Measurements from ENCODE around the gene RUSF1.
"Not testable (repeated sequence)": the region's sequence is repeated elsewhere in the genome, so short reads cannot be mapped to it uniquely, and the experiment has no call there.

The RUSF1 gene

DNA sequence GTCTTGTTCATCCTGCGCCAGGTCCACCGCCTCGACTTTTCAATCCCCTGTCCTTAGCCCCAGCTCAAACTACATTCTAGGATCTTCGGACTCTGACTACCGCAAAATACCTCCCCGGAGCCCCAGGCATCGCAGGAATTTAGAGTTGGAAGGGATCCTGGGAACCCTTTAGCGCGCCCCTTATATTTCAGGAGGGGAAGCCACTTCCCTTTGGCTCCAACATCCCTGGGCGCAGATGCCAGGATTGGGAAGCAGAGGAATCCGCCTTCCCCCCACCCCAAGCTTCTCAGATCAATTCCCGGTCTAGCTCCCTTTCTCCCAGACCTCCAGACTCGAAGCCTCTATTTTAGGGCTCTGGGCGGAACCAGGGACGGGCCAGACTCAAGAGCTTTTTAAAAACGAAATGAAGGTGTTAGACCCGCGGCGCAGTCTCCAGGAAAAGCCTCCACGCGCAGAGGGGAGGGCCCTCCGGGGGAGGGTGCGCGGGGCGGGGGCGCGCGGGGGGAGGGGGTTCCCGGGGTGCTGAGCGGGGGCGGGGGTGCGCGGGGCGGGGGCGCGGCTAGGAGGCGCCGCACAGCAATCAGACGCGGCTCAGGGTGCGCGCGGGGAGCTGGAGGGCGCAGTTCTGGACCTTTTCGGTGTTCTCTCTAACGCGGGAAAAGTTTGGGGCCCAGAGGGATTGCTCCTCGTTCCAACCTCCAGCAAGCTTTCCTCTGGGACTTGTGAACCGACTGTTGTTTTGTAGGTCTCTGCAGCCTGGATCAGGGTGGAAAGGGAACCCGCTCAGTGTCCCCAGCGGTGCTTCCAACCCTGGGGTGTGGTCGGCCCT lies 21.1 kb upstream of the RUSF1 start:
- no peak for DNase-seq (ENCODE audit: low spot score in 2 of 2)
- Mint-ChIP-seq H3K27ac (ENCODE audit: low read depth) (no peak overlapping the region), H3K4me3 (no peak overlapping the region)

DNA sequence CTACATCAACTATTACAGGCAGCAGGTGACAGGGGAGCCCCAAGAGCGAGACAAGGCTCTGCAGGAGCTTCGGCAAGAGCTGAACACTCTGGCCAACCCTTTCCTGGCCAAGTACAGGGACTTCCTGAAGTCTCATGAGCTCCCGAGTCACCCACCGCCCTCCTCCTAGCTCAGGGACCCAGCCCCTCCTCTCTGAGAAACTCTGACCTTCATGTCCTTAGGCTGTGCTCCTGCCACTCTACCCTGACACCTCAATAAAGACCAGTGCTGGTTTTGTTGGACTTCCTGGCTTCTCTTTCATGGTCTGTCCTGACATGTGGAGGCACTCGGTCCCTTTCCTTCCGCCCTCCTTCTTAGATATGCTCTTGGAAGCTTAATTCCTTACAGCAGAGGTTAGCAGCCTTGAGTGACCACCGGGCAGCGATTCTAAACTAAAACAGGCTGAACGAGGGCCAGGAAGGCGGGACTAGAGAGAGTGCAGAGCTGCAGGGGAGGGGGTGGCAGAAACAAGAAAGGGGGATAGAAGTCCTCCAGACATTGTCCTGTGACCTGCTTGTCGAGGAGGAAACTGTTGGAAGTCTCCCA lies 20.4 kb upstream of the RUSF1 start:
- H3K27me3 Mint-ChIP-seq = peaks cover 27% of the 10 kb centered on the region
- no peak for DNase-seq (ENCODE audit: low spot score in 2 of 2)
- no peak overlapping the region for H3K4me3 Mint-ChIP-seq

More for the DNA sequence above, 21.1 kb upstream of the RUSF1 start:
- Mint-ChIP-seq H3K27me3 (peaks cover 27% of the 10 kb centered on the region), H3K36me3 (ENCODE audit: insufficient read depth) (no peaks in the 10 kb centered on the region), H3K4me1 (no peaks in the 10 kb centered on the region), H3K9me3 (no peaks in the 10 kb centered on the region)
- ATAC-seq (replicated peaks; ENCODE audit: extremely low read depth, poor library complexity, severe bottlenecking) = no peak

DNA sequence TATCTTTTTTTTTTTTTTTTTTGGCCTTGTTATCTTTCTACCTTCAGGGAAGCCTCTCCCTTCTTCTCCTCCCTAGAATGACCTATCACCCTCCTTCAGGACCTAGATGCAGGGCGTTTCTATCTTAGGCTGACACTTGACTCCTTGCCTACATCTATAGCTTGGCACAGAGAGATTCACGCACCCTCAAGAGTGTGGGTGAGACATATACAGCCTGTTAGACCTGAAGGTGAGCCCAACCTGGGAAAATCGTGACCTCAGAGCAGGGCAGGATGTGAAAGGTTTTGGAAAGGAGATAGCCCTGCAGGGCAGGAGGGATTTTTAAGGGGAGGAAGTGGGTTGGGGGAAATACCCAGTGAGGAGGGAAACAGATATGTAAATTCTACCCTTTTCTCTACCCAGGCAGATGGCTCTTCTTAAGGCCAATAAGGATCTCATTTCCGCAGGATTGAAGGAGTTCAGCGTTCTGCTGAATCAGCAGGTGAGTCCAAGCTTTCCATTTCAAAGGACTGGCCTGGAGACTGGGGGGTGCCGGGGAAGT lies 19.6 kb upstream of the RUSF1 start, which contains the start of gene AHSP:
Gene AHSP, plus strand, starts transcription at position 167 of the 541 bp plus-strand sequence. Its CDS starts 240 bp downstream, at position 407.
- Mint-ChIP-seq H3K36me3 (ENCODE audit: insufficient read depth) (no peaks in the 10 kb centered on the region), H3K27me3 (peaks cover 27% of the 10 kb centered on the region), H3K9me3 (no peaks in the 10 kb centered on the region), H3K4me1 (no peaks in the 10 kb centered on the region), H3K4me3 (no peak within 1 kb of the TSS), H3K27ac (ENCODE audit: low read depth) (no peak within 1 kb of the TSS)
- DNase-seq (ENCODE audit: low spot score in 2 of 2) (no peak), ATAC-seq (replicated peaks; ENCODE audit: extremely low read depth, poor library complexity, severe bottlenecking) (no peak)

More for the DNA sequence above, 20.4 kb upstream of the RUSF1 start:
- H3K4me1 Mint-ChIP-seq = no peaks in the 10 kb centered on the region
- H3K27ac Mint-ChIP-seq (ENCODE audit: low read depth) = no peak overlapping the region
- no peaks in the 10 kb centered on the region for H3K9me3 Mint-ChIP-seq
- no peaks in the 10 kb centered on the region for H3K36me3 Mint-ChIP-seq (ENCODE audit: insufficient read depth)
- ATAC-seq (replicated peaks; ENCODE audit: extremely low read depth, poor library complexity, severe bottlenecking) = no peak

DNA sequence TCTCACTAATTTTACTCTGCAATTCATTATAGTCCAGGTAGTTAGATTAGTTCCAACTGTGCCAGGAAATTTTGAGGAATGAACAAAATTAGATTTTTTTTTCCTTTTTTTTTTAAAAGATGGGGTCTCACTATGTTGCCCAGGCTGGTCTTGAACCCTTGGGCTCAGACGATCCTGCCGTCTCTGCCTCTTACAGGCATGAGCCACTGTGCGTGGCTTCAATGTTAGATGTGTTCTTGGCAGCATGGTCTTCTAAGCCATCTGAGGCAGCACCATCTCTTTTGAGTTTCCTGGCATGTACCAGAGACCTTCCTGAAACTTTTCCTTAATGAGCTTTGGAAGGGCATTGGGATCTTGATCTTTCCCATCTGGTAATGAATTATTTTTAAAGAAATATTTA lies 16.9 kb upstream of the RUSF1 start:
- peaks cover 26% of the 10 kb centered on the region for H3K27me3 Mint-ChIP-seq
- no peak overlapping the region for H3K4me3 Mint-ChIP-seq
- H3K4me1 Mint-ChIP-seq = no peaks in the 10 kb centered on the region
- H3K9me3 Mint-ChIP-seq = no peaks in the 10 kb centered on the region
- H3K36me3 Mint-ChIP-seq (ENCODE audit: insufficient read depth) = no peaks in the 10 kb centered on the region
- ATAC-seq (replicated peaks; ENCODE audit: extremely low read depth, poor library complexity, severe bottlenecking) (no peak), DNase-seq (ENCODE audit: low spot score in 2 of 2) (no peak)
- H3K27ac Mint-ChIP-seq (ENCODE audit: low read depth) = no peak overlapping the region

DNA sequence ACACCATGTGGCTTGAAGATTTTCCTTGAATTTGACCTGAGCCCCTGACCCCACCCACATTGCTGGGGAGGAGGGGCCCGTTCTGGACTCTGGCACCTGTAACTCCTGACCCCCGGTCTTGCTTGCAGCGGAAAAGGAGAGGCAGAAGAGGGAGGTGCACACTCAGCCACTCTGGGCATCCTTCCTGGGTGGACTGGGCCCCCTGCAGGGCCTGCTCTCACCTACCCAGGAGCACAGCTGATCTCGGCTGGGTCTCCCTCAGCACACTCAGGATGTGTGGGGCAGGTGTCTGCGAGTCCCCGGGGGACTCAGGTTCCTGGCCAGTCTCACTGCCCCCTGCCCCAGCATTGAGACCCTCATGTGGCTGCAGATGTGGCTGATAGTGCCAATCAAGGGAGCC lies 15.6 kb upstream of the RUSF1 start:
- H3K4me3 Mint-ChIP-seq; H3K36me3 Mint-ChIP-seq (ENCODE audit: insufficient read depth); H3K9me3 Mint-ChIP-seq; H3K4me1 Mint-ChIP-seq; DNase-seq (ENCODE audit: low spot score in 2 of 2); ATAC-seq (replicated peaks; ENCODE audit: extremely low read depth, poor library complexity, severe bottlenecking); H3K27ac Mint-ChIP-seq (ENCODE audit: low read depth): not testable (repeated sequence)
- H3K27me3 Mint-ChIP-seq = peaks cover 15% of the 10 kb centered on the region

DNA sequence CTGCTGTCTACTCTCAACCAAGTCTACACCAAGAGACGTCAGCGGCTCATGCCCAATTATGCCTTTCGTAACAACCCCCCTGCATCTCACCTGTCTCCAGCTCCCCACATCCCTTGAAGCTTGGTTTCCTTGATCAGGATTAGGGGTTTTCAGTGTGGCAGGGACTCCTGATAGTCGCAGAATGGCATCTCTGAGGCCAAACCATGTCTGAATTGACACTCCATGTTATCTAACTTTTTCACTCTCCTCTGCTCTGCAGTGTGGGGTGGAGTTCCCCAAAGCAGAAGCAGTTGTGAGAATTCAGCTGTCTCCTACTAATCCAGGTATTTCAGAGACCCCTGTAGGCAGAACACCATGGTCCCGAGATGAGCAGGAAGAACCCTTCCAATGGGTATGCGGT lies 13.9 kb upstream of the RUSF1 start:
- no peak overlapping the region for H3K4me3 Mint-ChIP-seq

DNA sequence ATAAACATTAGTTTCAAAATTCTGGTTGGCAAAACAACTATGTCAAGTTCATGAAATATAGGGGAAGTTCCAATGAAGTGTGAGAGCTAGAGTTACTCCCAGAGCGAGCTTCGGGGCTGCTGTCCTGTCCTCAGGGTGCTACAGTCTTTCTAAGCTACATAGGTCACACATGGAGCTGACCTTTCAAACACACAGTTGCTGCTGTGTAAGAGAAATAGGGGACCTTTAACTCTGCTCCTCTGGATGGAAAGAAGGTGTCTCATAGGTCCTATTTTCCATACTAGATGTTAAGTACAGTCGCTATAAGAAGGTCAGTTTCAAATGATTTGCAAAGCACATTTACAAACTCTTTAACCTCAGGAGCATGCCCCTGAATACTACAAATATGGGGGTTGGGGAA lies 13.2 kb upstream of the RUSF1 start:
- H3K27me3 Mint-ChIP-seq = peaks cover 18% of the 10 kb centered on the region
- ATAC-seq (replicated peaks; ENCODE audit: extremely low read depth, poor library complexity, severe bottlenecking) (no peak), DNase-seq (ENCODE audit: low spot score in 2 of 2) (no peak)
- H3K4me3 Mint-ChIP-seq = no peak overlapping the region
- H3K4me1 Mint-ChIP-seq = no peaks in the 10 kb centered on the region
- H3K27ac Mint-ChIP-seq (ENCODE audit: low read depth) = no peak overlapping the region
- no peaks in the 10 kb centered on the region for H3K36me3 Mint-ChIP-seq (ENCODE audit: insufficient read depth)
- H3K9me3 Mint-ChIP-seq = no peaks in the 10 kb centered on the region

More for the DNA sequence above, 13.9 kb upstream of the RUSF1 start:
- no peak for DNase-seq (ENCODE audit: low spot score in 2 of 2)
- Mint-ChIP-seq H3K27ac (ENCODE audit: low read depth) (no peak overlapping the region), H3K27me3 (peaks cover 11% of the 10 kb centered on the region), H3K4me1 (no peaks in the 10 kb centered on the region), H3K9me3 (no peaks in the 10 kb centered on the region), H3K36me3 (ENCODE audit: insufficient read depth) (no peaks in the 10 kb centered on the region)
- no peak for ATAC-seq (replicated peaks; ENCODE audit: extremely low read depth, poor library complexity, severe bottlenecking)

DNA sequence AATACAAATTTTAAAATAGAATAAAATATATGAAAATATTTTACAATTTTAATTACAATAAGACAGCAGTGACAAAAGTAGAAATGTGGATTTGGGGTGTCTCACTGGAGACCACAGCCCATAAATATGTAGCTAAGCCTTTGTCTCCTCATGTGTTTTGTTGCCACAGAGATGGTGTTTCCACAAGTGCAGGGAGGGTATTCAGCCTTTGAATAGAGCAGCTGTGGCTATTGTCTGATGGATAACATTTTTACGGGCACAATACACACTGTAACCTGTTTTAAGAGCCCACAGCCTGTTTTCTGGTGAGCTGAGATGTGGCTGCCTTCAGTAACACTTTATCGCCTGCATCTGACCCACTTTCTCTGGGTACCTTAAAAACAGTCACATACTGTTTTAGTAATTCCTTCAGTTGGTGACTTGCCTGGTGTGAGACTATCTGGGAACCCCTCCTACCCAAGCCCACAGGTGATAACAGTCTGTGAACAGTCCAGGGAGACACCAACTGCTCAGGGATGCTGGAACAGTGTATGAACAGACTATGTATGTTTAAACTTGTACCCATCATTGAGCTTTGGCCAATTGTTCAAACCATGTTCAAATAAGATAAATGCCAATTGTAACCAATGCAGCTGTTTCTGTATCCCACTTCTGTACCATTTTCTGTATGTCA lies 11.7 kb upstream of the RUSF1 start:
- Mint-ChIP-seq H3K36me3 (ENCODE audit: insufficient read depth) (no peaks in the 10 kb centered on the region), H3K27ac (ENCODE audit: low read depth) (no peak overlapping the region), H3K9me3 (no peaks in the 10 kb centered on the region), H3K27me3 (peaks cover 24% of the 10 kb centered on the region), H3K4me1 (no peaks in the 10 kb centered on the region), H3K4me3 (no peak overlapping the region)
- ATAC-seq (replicated peaks; ENCODE audit: extremely low read depth, poor library complexity, severe bottlenecking) = no peak
- no peak for DNase-seq (ENCODE audit: low spot score in 2 of 2)

DNA sequence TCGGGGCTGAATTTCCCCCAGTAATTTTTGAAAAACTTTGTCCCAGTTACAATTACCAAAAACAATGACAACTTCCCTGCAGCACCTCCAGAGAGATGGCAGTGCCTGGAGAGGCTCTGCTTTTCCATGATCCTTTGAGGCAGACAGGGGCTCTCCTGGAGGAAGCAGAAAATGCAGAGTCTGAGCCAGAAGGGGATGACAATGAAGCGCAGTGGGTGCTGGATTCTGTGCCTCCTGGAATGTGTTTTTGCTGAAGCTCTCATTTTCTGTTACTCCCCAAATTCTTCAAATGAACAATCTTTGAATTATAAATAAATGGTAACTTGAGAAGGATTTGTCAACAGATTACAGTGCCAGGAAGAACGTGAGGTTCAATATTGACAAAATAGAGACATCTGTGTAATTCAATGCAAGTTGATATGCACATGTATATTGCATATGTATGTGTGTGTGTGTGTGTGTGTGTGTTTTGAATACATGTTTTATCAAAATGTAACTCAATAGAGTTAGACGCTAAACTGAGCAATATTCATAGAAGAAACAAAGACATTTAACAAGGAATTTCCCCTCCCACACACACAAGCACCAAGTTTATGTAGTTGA lies 9.7 kb upstream of the RUSF1 start:
- Mint-ChIP-seq H3K9me3 (no peaks in the 10 kb centered on the region), H3K27ac (ENCODE audit: low read depth) (no peak overlapping the region), H3K36me3 (ENCODE audit: insufficient read depth) (no peaks in the 10 kb centered on the region), H3K27me3 (peaks cover 24% of the 10 kb centered on the region), H3K4me1 (no peaks in the 10 kb centered on the region), H3K4me3 (no peak overlapping the region)
- ATAC-seq (replicated peaks; ENCODE audit: extremely low read depth, poor library complexity, severe bottlenecking) (no peak), DNase-seq (ENCODE audit: low spot score in 2 of 2) (no peak)

DNA sequence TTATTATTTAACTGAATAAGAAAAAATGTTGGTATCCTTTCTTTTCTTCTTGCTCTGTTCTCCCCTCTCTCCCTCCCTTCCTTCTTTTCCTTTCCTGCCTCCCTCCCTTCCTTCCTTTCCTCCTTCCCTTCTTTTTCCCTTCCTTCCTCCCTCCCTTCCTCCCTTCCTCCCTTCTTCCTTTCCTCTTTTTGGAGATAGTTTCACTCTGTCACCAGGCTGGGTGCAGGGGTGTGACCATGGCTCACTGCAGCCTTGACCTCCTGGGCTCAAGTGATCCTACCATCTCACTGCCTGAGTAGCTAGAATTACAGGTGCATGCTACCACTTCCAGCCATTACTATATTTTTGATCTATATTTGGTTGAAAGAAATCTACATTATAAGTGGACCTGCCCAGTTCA lies 5.7 kb upstream of the RUSF1 start:
- Mint-ChIP-seq H3K27ac (ENCODE audit: low read depth) (no peak overlapping the region), H3K9me3 (no peaks in the 10 kb centered on the region), H3K4me3 (no peak overlapping the region), H3K36me3 (ENCODE audit: insufficient read depth) (peaks cover 3% of the 10 kb centered on the region), H3K4me1 (peaks cover 18% of the 10 kb centered on the region), H3K27me3 (peaks cover 24% of the 10 kb centered on the region)
- DNase-seq (ENCODE audit: low spot score in 2 of 2) = no peak
- no peak for ATAC-seq (replicated peaks; ENCODE audit: extremely low read depth, poor library complexity, severe bottlenecking)

DNA sequence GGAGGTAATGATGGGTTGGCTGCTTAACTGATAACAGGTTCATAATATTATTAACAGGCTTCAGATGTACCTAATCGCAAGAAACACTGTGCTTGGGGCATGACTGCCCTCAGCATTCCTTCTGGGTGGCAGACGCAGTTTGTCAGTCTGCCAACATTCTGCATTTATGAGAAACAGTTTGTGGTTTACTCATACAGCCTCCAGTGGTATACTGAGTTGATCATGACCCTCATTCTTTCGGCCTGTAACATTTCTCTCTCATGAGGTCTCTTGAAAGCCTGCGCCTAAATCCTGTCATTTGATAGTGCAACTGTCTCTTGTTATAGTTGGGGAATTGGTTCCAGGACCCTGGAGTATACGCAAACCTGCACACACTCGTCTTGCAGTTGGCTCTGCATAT lies 4.9 kb upstream of the RUSF1 start:
- H3K9me3 Mint-ChIP-seq = no peaks in the 10 kb centered on the region
- peaks cover 23% of the 10 kb centered on the region for H3K27me3 Mint-ChIP-seq
- H3K27ac Mint-ChIP-seq (ENCODE audit: low read depth) = no peak overlapping the region
- peaks cover 22% of the 10 kb centered on the region for H3K4me1 Mint-ChIP-seq
- DNase-seq (ENCODE audit: low spot score in 2 of 2) (no peak), ATAC-seq (replicated peaks; ENCODE audit: extremely low read depth, poor library complexity, severe bottlenecking) (no peak)
- peaks cover 6% of the 10 kb centered on the region for H3K36me3 Mint-ChIP-seq (ENCODE audit: insufficient read depth)
- H3K4me3 Mint-ChIP-seq = no peak overlapping the region

DNA sequence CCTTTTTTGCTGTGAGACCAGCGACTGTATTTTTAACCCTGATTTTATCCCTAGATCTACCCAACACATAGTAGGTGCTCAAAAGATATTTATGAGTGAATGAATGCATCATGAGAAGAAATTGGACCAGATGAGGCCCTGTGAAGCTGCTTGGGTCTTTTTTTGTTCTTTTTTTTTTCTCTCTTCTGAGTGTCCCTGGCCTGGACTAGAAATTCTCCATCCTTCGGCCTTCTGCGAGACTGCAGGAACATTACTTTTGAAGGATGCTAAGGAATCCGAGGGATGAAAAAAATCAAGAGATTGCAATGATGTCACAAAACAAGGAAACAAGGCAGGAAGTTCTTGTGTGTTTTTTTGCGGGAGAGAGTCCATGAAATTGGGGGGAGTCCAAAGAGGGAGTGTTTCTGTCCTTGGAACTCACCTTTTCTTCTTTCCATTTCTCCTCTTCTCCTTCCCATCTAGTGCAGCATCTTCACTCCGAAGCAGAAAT lies 560 bp upstream of the RUSF1 start:
- peaks cover 42% of the 10 kb centered on the region for H3K4me1 Mint-ChIP-seq
- H3K4me3 Mint-ChIP-seq = peak overlapping the region; percentile 85
- H3K36me3 Mint-ChIP-seq (ENCODE audit: insufficient read depth) = peaks cover 9% of the 10 kb centered on the region
- no peaks in the 10 kb centered on the region for H3K9me3 Mint-ChIP-seq
- ATAC-seq (replicated peaks; ENCODE audit: extremely low read depth, poor library complexity, severe bottlenecking) = no peak
- no peak for DNase-seq (ENCODE audit: low spot score in 2 of 2)
- no peaks in the 10 kb centered on the region for H3K27me3 Mint-ChIP-seq
- H3K27ac Mint-ChIP-seq (ENCODE audit: low read depth) = peak overlapping the region; percentile 93

All from central memory CD8-positive, alpha-beta T cell (primary cell).